HepG2 (cell line): ENCODE measurements around the gene ARHGEF16. TPM values are rescaled to one million over a fixed set of nuclear protein-coding genes. Genes with fewer than 3 reads are reported as not detected.
A peak's percentile ranks its signal among the peaks of the same experiment; 100 is the strongest.

Source experiments
- ARNT2 ChIP-seq: sonication (generic); formaldehyde crosslinking; IDR thresholded peaks from 2 replicates; pipeline ENCODE4 v1.8.0; 2022; ENCODE audit warnings: mild to moderate bottlenecking, low read depth, missing genetic modification reagents, moderate library complexity
- EP300 ChIP-seq, 3 experiments: sonication (generic) in 1 of 3; formaldehyde crosslinking in 1 of 3; IDR thresholded peaks; 2 replicates each; pipeline versions ENCODE4 v1.5.1 to v1.6.1; 2011 to 2020; ENCODE audit warnings: low read depth in 2 of 3, low read length in 2 of 3, borderline replicate concordance in 1 of 3, improper control_type of control experiment in 1 of 3, mild to moderate bottlenecking in 1 of 3, missing genetic modification reagents in 1 of 3, moderate library complexity in 1 of 3
- FOXP4 ChIP-seq: sonication (generic); formaldehyde crosslinking; IDR thresholded peaks from 2 replicates; pipeline ENCODE4 v1.4.0; 2020; ENCODE audit warnings: missing genetic modification reagents
- GATAD2A ChIP-seq: IDR thresholded peaks from 2 replicates; pipeline ENCODE4 v1.6.1; 2016
- NCOA1 ChIP-seq: sonication (generic); formaldehyde crosslinking; IDR thresholded peaks from 2 replicates; pipeline ENCODE4 v1.9.0; 2021; ENCODE audit warnings: missing genetic modification reagents
- NFIC ChIP-seq: IDR thresholded peaks from 2 replicates; pipeline ENCODE4 v1.6.1; 2012; ENCODE audit warnings: mild to moderate bottlenecking, low read length, inconsistent platforms
- NKX3-1 ChIP-seq: sonication (generic); formaldehyde crosslinking; IDR thresholded peaks from 2 replicates; pipeline ENCODE4 v1.5.0; 2020; ENCODE audit warnings: missing genetic modification reagents
- NR2C2 ChIP-seq: sonication (generic); formaldehyde crosslinking; IDR thresholded peaks from 2 replicates; pipeline ENCODE4 v1.4.0; 2020; ENCODE audit warnings: missing genetic modification reagents, mild to moderate bottlenecking, moderate library complexity, borderline replicate concordance
- PAX8 ChIP-seq: sonication (generic); formaldehyde crosslinking; IDR thresholded peaks from 2 replicates; pipeline ENCODE4 v1.8.0; 2022; ENCODE audit warnings: mild to moderate bottlenecking, missing genetic modification reagents, borderline replicate concordance
- REL ChIP-seq: sonication (generic); formaldehyde crosslinking; conservative IDR thresholded peaks from 2 replicates; pipeline ENCODE4 v1.8.0; 2022; ENCODE audit warnings: mild to moderate bottlenecking, missing genetic modification reagents, moderate library complexity
- TCF7 ChIP-seq: sonication (generic); IDR thresholded peaks from 2 replicates; pipeline ENCODE4 v1.6.1; 2016; ENCODE audit warnings: antibody characterized with exemption, low read depth
- YEATS2 ChIP-seq: sonication (generic); formaldehyde crosslinking; IDR thresholded peaks from 2 replicates; pipeline ENCODE4 v1.4.0; 2020; ENCODE audit warnings: missing genetic modification reagents, borderline replicate concordance
- ZBTB20 ChIP-seq: sonication (generic); formaldehyde crosslinking; IDR thresholded peaks from 2 replicates; pipeline ENCODE4 v1.8.1; 2023; ENCODE audit warnings: missing genetic modification reagents, low read depth, mild to moderate bottlenecking, borderline replicate concordance
- ZNF263 ChIP-seq: sonication (generic); formaldehyde crosslinking; IDR thresholded peaks from 2 replicates; pipeline ENCODE4 v1.4.0; 2020; ENCODE audit warnings: missing genetic modification reagents
- ZNF296 ChIP-seq: sonication (generic); formaldehyde crosslinking; conservative IDR thresholded peaks from 2 replicates; pipeline ENCODE4 v1.5.0; 2020; ENCODE audit warnings: mild to moderate bottlenecking, missing genetic modification reagents
- ZNF512B ChIP-seq: sonication (generic); formaldehyde crosslinking; IDR thresholded peaks from 2 replicates; pipeline ENCODE4 v1.5.1; 2020; ENCODE audit warnings: missing genetic modification reagents, mild to moderate bottlenecking, borderline replicate concordance
- ZNF547 ChIP-seq: sonication (generic); formaldehyde crosslinking; IDR thresholded peaks from 2 replicates; pipeline ENCODE4 v1.5.1; 2020; ENCODE audit warnings: mild to moderate bottlenecking, missing genetic modification reagents
- ZNF562 ChIP-seq: sonication (generic); formaldehyde crosslinking; IDR thresholded peaks from 2 replicates; pipeline ENCODE4 v1.8.0; 2022; ENCODE audit warnings: missing genetic modification reagents, borderline replicate concordance
- ZNF605 ChIP-seq: sonication (generic); formaldehyde crosslinking; IDR thresholded peaks from 2 replicates; pipeline ENCODE4 v1.8.0; 2022; ENCODE audit warnings: mild to moderate bottlenecking, missing genetic modification reagents
- ZNF614 ChIP-seq: IDR thresholded peaks from 2 replicates; pipeline ENCODE4 v1.6.1; 2018; ENCODE audit warnings: missing biosample characterization, missing genetic modification reagents, inconsistent platforms, borderline replicate concordance
- ZNF775 ChIP-seq: sonication (generic); formaldehyde crosslinking; IDR thresholded peaks from 2 replicates; pipeline ENCODE4 v1.4.0; 2020; ENCODE audit warnings: missing genetic modification reagents, mild to moderate bottlenecking, moderate library complexity, borderline replicate concordance
- ZNF782 ChIP-seq: sonication (generic); formaldehyde crosslinking; IDR thresholded peaks from 2 replicates; pipeline ENCODE4 v1.4.0; 2020; ENCODE audit warnings: missing genetic modification reagents, mild to moderate bottlenecking, borderline replicate concordance
- ZNF800 ChIP-seq: sonication (generic); formaldehyde crosslinking; IDR thresholded peaks from 2 replicates; pipeline ENCODE4 v1.4.0; 2020; ENCODE audit warnings: missing genetic modification reagents
- polyA plus RNA-seq, 8 experiments: library from polyadenylated mRNA; depleted of rRNA in 3 of 8; stranded (reverse) in 7 of 8; unstranded in 1 of 8; fragments of >200 nt; fragmentation: Illumina TruSeq in 4 of 8; extraction: Trizol in 4 of 8; gene quantifications; 2 replicates each; pipeline versions ENCODE4 v1.2.1 to v1.2.3, GENCODE V29; 2011 to 2016; ENCODE audit warnings: low read depth in 4 of 8, missing spikeins in 1 of 8, mixed read lengths in 1 of 8; ENCODE audit not compliant: insufficient read depth in 1 of 8
- total RNA-seq, 5 experiments: library from RNA; depleted of rRNA; stranded (reverse); fragments of >200 nt; fragmentation: Illumina TruSeq; extraction: Trizol; gene quantifications; 2 replicates each; pipeline ENCODE4 v1.2.3, GENCODE V29; 2016; ENCODE audit warnings: low read depth in 1 of 5

ARHGEF16 gene
- total and polyA plus RNA-seq, 2 of the 13 experiments (the other 11 are each of a cell fraction or from before 2014, with no cell fraction given) = 20.3 to 39.9 TPM

GRCh38 chr1:3423245-3423829, 31.1 kb upstream of the ARHGEF16 start (continued):
- no peak for TF ChIP-seq ZNF775 (CRISPR knock-in tag)
- TF ChIP-seq TCF7 = 0 out of 2 replicates have a peak, but pooled peaks have one; percentile 34
- TF ChIP-seq NKX3-1 (CRISPR knock-in tag) = peak; percentile 65; the same call in 1 of the 2 replicates
- peak; percentile 66 for TF ChIP-seq FOXP4 (CRISPR knock-in tag)
- no peak for TF ChIP-seq NCOA1
- no peak for TF ChIP-seq ARNT2 (CRISPR knock-in tag)
- peak; percentile 91 for TF ChIP-seq ZNF605 (CRISPR knock-in tag)
- no peak for TF ChIP-seq NFIC
- TF ChIP-seq PAX8 (CRISPR knock-in tag) = no peak
- TF ChIP-seq ZNF547 (CRISPR knock-in tag) = peak; percentile 88
- TF ChIP-seq ZNF296 (CRISPR knock-in tag) = no peak
- 0 out of 2 replicates have a peak, but pooled peaks have one; percentile 69 for TF ChIP-seq ZBTB20 (CRISPR knock-in tag)
- TF ChIP-seq ZNF263 = peak; percentile 49; the same call in 1 of the 2 replicates
- TF ChIP-seq GATAD2A (CRISPR knock-in tag) = no peak
- TF ChIP-seq YEATS2 = peak; percentile 87
- no peak for TF ChIP-seq ZNF512B
- peak; percentile 75; the same call in 1 of the 2 replicates for TF ChIP-seq ZNF614 (CRISPR knock-in tag)
- TF ChIP-seq ZNF782 = no peak
- TF ChIP-seq NR2C2 (CRISPR knock-in tag) = no peak
- peak in 1 of 2 experiments; percentile 52; a peak in 1 of 4 replicates for TF ChIP-seq EP300 (IDR thresholded peaks at IDR 0.05; ENCODE audit: low read depth in 2 of 2, low read length in 2 of 2)
- peak; percentile 48; the same call in 1 of the 2 replicates for TF ChIP-seq EP300 (CRISPR knock-in tag; IDR thresholded peaks at IDR 0.05; ENCODE audit: borderline replicate concordance)
- TF ChIP-seq REL (CRISPR knock-in tag) = 0 out of 2 replicates have a peak, but pooled peaks have one; percentile 47
- no peak for TF ChIP-seq ZNF562 (CRISPR knock-in tag)
- no peak; the same call in 1 of the 2 replicates for TF ChIP-seq ZNF800
